Measurements from ENCODE around the gene FLVCR1.

Gene FLVCR1

GRCh38 chr1:212901290-212901689 is 43.2 kb downstream of the FLVCR1 start:
- no peak for TF ChIP-seq NFIC (IDR thresholded peaks at IDR 0.05)
- no peak for TF ChIP-seq REST (IDR thresholded peaks at IDR 0.05; ENCODE audit: low read depth)

GRCh38 chr1:212902054-212902453 is 44.0 kb downstream of the FLVCR1 start:
- no peak for TF ChIP-seq CEBPB (IDR thresholded peaks at IDR 0.05)
- no peak for TF ChIP-seq NFIC (IDR thresholded peaks at IDR 0.05)
- no peak for TF ChIP-seq YY1 (IDR thresholded peaks at IDR 0.05; ENCODE audit: low read depth)
- no peak for TF ChIP-seq REST (IDR thresholded peaks at IDR 0.05; ENCODE audit: low read depth)
- TF ChIP-seq TCF12 (IDR thresholded peaks at IDR 0.05; ENCODE audit: low read depth) = no peak
- no peak for TF ChIP-seq RAD21 (IDR thresholded peaks at IDR 0.05; ENCODE audit: low read depth)
- TF ChIP-seq ZBTB7A (IDR thresholded peaks at IDR 0.05; ENCODE audit: low read depth) = no peak
- TF ChIP-seq USF1 (IDR thresholded peaks at IDR 0.05) = no peak
- no peak for TF ChIP-seq MAX (IDR thresholded peaks at IDR 0.05)
- TF ChIP-seq CREB1 (IDR thresholded peaks at IDR 0.05; ENCODE audit: low read depth) = no peak
- no peak for TF ChIP-seq EP300 (IDR thresholded peaks at IDR 0.05; ENCODE audit: borderline replicate concordance)
- no peak for TF ChIP-seq TEAD4 (IDR thresholded peaks at IDR 0.05)
- TF ChIP-seq EGR1 (IDR thresholded peaks at IDR 0.05) = no peak
- no peak for TF ChIP-seq FOXM1 (IDR thresholded peaks at IDR 0.05; ENCODE audit: borderline replicate concordance, low read depth)

- no peak for TF ChIP-seq MAX (IDR thresholded peaks at IDR 0.05)
- TF ChIP-seq FOXM1 (IDR thresholded peaks at IDR 0.05; ENCODE audit: borderline replicate concordance, low read depth) = no peak
- TF ChIP-seq ZBTB7A (IDR thresholded peaks at IDR 0.05; ENCODE audit: low read depth) = no peak
- TF ChIP-seq YY1 (IDR thresholded peaks at IDR 0.05; ENCODE audit: low read depth) = no peak
These were observed 45.6 kb downstream of the FLVCR1 start for GRCh38 chr1:212903664-212904063.

GRCh38 chr1:212908971-212909370 is 50.9 kb downstream of the FLVCR1 start:
- no peak for TF ChIP-seq USF1 (IDR thresholded peaks at IDR 0.05)
- no peak for TF ChIP-seq CEBPB (IDR thresholded peaks at IDR 0.05)
- TF ChIP-seq CREB1 (IDR thresholded peaks at IDR 0.05; ENCODE audit: low read depth) = no peak
- no peak for TF ChIP-seq FOXM1 (IDR thresholded peaks at IDR 0.05; ENCODE audit: borderline replicate concordance, low read depth)

GRCh38 chr1:212909652-212910063 is 51.6 kb downstream of the FLVCR1 start:
- no peak for TF ChIP-seq RAD21 (IDR thresholded peaks at IDR 0.05; ENCODE audit: low read depth)
- no peak for TF ChIP-seq MAX (IDR thresholded peaks at IDR 0.05)
- no peak for TF ChIP-seq TCF12 (IDR thresholded peaks at IDR 0.05; ENCODE audit: low read depth)
- no peak for TF ChIP-seq TAF1 (IDR thresholded peaks at IDR 0.05; ENCODE audit: low read depth)

GRCh38 chr1:212914789-212915188 is 56.7 kb downstream of the FLVCR1 start:
- no peak for TF ChIP-seq ZBTB7A (IDR thresholded peaks at IDR 0.05; ENCODE audit: low read depth)
- no peak for TF ChIP-seq TCF12 (IDR thresholded peaks at IDR 0.05; ENCODE audit: low read depth)
- TF ChIP-seq USF1 (IDR thresholded peaks at IDR 0.05) = no peak
- no peak for TF ChIP-seq TEAD4 (IDR thresholded peaks at IDR 0.05)
- TF ChIP-seq EP300 (IDR thresholded peaks at IDR 0.05; ENCODE audit: borderline replicate concordance) = no peak
- TF ChIP-seq EGR1 (IDR thresholded peaks at IDR 0.05) = no peak
- TF ChIP-seq TAF1 (IDR thresholded peaks at IDR 0.05; ENCODE audit: low read depth) = no peak
- TF ChIP-seq RAD21 (IDR thresholded peaks at IDR 0.05; ENCODE audit: low read depth) = no peak
- no peak for TF ChIP-seq MAX (IDR thresholded peaks at IDR 0.05)
- no peak for TF ChIP-seq FOXM1 (IDR thresholded peaks at IDR 0.05; ENCODE audit: borderline replicate concordance, low read depth)
- TF ChIP-seq CEBPB (IDR thresholded peaks at IDR 0.05) = no peak

All from Ishikawa (cell line).